LNCaP clone FGC (cell line): ENCODE measurements around the gene SDCCAG8.

Experiments
- DNase-seq: peaks from one replicate; pipeline ENCODE4 v3.0.0-alpha.2; 2011; ENCODE audit warnings: low read depth
- H3K4me3 ChIP-seq: 2 replicates; pipeline ENCODE4 v1.5.1; 2011; ENCODE audit warnings: mild to moderate bottlenecking, low read depth, low read length, control low read depth
- TF ChIP-seq, protein P1 (sequence below): IDR thresholded peaks from 2 replicates; pipeline ENCODE4 v1.5.1; 2012; ENCODE audit warnings: mild to moderate bottlenecking; ENCODE audit not compliant: control insufficient read depth, insufficient read depth; ENCODE audit errors: extremely low read depth

The SDCCAG8 gene

GRCh38 chr1:243465081-243465480, 209.2 kb downstream of the SDCCAG8 start:
- TF ChIP-seq, protein P1, sequence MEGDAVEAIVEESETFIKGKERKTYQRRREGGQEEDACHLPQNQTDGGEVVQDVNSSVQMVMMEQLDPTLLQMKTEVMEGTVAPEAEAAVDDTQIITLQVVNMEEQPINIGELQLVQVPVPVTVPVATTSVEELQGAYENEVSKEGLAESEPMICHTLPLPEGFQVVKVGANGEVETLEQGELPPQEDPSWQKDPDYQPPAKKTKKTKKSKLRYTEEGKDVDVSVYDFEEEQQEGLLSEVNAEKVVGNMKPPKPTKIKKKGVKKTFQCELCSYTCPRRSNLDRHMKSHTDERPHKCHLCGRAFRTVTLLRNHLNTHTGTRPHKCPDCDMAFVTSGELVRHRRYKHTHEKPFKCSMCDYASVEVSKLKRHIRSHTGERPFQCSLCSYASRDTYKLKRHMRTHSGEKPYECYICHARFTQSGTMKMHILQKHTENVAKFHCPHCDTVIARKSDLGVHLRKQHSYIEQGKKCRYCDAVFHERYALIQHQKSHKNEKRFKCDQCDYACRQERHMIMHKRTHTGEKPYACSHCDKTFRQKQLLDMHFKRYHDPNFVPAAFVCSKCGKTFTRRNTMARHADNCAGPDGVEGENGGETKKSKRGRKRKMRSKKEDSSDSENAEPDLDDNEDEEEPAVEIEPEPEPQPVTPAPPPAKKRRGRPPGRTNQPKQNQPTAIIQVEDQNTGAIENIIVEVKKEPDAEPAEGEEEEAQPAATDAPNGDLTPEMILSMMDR = no peak
- no peak overlapping the region for H3K4me3 ChIP-seq
- DNase-seq = no peak

DNA sequence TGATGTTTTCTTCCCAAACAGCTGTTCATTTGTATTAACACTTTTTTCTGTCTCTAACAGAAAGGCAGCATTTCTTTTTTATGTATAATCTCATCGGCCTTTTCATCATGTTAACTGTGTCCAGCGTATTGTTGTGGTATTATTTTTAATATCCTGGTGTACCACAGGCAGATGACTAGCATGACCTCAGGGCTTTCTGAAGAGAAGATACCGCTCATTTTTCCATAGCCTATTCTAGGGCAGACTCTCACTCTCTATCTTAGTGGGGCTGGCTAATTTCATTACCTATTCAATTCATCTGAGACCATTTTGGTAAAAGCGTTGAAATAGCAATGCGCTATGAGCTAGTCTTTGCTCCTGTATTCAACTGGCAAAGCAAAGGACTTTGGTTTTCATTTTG, 209.9 kb downstream of the SDCCAG8 start:
- DNase-seq = no peak
- no peak overlapping the region for H3K4me3 ChIP-seq
- TF ChIP-seq, protein P1 = no peak

DNA sequence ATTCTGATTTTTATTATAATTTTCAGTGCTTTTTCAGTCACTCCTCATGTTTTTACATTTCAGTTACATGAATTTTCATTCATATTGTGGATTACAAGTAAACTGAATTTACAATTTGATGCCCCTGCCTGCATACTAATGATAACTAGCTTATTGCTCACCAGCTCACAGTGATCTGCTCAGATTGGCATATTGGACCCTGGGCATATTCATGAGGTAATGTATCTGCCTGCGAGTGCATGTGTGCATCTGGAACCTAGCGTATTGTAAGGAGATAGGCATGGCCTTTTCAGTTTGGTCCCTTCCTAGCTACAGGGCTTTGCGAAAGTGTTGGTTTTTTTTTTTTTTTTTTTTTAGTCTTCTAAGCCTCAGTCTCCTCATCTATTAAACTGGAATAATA, 213.7 kb downstream of the SDCCAG8 start:
- TF ChIP-seq, protein P1 = no peak
- no peak overlapping the region for H3K4me3 ChIP-seq
- no peak for DNase-seq

DNA sequence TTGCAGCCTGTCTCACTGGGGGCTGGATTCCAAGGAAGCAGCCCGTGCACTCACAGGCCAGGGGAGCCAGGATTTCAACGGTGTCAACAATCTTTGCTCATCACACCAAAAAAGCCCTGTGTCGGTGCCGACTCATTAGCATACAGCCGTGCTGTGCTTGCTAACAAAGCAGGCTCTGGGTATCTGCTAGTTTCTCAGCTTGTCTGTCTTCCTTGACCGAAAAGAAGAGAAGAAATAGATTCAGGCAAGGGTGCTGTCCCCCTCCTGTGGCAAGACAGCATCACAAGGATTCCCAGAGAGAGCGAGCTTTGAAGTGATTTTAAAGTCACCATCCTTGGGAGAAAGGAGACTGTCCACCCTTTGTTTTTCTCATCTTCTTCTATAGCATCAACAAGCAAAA, 214.7 kb downstream of the SDCCAG8 start:
- no peak for DNase-seq
- TF ChIP-seq, protein P1 = no peak

DNA sequence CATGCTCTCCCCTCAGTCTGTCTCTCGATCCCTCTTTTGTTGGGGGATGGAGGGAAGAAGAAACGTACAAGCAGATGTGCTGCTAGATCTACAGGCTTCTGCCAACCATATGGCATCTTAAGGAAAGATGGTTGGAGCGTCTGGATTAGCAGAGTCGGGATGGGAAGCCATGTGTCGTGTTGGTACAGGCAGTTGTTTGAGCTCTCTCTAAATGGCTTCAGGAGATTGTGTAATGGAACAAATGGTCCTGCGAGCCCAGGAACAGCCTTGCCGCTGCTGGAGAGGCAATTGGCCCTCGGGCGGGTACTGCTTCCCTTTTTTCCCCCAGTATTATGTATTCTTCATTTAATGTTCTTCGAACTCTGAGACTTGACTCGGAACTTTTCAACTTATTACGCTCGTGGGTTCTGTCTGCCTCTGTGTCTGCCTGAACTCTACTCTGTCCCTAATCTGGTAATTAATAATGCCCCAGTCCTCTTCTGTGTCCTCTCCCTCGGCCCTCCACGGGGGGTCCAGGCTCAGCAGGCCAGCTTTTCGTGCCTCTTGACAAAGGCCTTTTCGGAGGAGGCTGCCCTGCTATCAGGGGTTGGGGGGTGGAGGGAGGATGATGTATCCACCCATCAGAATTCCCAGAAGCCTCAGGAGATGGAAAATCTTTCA, 215.3 kb downstream of the SDCCAG8 start:
- TF ChIP-seq, protein P1 = no peak

More for the DNA sequence above, 214.7 kb downstream of the SDCCAG8 start:
- no peak overlapping the region for H3K4me3 ChIP-seq

DNA sequence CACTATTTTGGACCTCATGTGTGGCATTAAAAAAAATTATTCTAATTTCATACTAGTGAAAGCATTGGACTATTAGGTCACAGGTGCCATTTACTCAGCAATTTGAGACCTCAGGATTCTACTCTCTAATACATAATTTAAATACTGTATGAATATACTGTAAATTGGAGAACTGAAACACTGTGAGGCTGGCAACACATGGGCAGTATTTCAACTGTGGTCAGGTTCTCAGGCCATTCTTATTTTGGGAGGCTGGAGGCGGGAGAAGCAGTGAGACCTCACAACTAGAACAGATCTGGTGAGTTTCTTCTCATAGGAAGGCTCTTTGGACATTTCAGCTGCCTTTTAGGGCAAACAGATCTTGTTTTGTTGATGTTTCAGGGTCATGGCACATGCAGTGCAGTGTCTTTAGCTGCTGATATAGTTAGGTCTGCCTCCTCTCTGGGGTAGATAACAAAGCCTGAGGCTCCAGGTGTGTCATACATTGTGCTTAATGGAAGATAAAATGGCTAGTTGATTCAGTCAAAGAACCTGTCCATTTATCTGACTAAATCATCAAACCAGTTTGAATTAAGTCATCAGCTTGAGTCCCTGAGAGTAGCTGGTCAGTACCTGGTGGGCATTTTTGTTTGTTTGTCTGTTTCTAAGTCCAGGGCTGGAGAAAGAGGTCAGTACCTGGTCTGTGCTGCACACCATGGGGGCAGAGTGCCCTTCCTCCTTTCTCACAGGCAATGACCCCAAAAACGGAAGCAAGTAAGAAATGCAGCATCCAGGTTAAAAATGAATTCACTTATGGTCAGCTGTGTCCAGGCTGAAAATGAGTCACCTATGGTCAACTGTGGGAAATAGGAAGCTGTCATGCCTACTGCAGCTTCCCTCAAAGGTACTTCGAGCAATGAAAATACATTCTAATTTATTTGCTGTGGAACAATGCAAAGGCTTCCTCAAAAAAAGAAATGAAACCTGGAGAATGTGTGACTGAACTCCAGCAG, 216.2 kb downstream of the SDCCAG8 start:
- no peak overlapping the region for H3K4me3 ChIP-seq
- DNase-seq = no peak
- TF ChIP-seq, protein P1 = no peak

More for the DNA sequence above, 215.3 kb downstream of the SDCCAG8 start:
- DNase-seq = no peak
- no peak overlapping the region for H3K4me3 ChIP-seq
